NCI-H2107 (cell line): ENCODE measurements around the gene PHF21A.
"Not testable (repeated sequence)": the region's sequence is repeated elsewhere in the genome, so short reads cannot be mapped to it uniquely, and the experiment has no call there.

Experiments
- DNase-seq: peaks from one replicate; lab custom pipeline; 2025; lab: John Stamatoyannopoulos, UW

The PHF21A gene

DNA sequence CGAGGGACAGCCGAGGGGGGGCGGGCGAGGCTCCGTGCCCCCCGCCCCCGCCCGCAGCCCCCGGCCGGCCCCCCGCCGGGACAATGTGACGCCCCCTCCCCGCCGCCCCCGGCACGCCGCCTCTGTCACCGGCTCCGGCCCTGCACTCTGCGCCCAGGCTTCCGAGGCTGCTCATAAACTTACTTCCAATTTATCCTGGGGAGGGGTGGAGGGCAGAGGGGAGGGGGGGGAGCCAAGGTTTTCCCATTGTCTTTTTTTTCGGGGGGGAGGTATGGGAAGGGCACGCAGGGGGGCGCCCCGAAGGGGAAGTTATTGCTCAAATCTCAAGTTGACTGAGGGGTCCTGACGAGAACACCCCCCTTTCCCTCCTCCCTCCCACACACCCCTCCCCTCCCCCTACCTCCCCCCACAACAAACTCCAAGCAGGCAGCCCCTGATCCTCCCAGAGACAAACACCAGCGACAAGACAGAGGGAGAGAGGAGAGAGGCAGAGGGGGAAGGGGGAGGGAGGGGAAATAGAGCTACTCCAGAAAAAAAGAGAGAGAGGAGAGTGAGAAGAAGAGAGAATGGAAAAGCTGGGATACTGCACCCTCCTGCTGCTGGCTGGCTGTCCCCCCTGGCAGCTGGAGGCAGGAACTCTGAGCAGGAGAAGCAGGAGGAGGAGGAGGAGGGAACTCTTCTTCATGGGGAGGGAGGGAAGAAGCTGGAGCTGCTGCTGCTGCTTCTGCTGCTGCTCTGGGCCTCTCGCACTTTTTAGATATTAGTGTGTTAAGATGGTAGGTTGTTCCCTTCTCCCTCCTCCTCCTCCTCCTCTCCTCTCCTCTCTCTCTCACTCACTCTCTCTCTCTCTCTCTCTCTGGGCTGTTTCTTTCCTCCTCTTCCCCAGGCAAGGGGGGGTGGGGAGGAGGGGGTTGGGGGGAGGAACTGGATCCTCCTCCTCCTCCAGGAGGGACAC lies 631 bp downstream of the PHF21A start:
- peak; percentile 40 for DNase-seq

DNA sequence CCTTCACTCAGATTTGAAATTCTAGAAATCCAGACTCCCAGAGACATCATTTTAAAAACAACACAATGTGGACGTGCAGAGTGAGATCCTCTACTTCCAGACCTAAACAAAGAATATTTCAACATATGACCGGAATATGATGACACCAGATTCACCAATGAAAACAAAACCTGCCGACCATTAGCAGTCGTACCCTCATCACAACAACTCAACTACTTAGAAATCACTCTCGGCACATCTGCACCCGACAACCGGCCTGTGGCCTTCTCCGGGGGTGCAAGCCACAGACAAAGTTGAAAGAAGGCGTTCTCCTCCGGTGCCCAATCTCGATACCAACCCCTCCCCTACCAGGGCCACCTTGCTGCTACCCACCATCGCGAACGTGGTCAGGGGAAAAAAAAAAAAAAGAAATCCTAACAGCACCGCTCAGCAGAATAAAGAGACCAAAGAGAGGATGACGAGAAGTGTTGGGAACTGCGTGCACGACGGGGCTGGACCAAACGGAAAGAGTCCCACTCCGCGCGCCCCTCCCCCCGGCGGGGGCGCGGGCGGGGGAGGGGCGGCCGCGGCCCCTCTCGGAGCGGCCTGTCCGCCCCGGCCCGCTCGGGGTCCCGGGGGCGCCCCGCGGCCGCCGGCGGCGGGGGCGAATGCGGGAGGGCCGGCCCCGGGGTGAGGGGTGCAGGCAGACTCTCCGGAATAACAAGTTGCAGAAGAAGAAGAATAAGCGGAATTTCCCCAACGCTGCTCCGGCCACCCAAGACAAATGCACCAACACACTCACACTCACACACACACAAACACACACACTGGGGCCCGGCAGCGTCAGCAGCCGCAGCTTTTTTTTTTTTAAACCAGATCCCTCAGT lies 1.7 kb downstream of the PHF21A start:
- no peak for DNase-seq

DNA sequence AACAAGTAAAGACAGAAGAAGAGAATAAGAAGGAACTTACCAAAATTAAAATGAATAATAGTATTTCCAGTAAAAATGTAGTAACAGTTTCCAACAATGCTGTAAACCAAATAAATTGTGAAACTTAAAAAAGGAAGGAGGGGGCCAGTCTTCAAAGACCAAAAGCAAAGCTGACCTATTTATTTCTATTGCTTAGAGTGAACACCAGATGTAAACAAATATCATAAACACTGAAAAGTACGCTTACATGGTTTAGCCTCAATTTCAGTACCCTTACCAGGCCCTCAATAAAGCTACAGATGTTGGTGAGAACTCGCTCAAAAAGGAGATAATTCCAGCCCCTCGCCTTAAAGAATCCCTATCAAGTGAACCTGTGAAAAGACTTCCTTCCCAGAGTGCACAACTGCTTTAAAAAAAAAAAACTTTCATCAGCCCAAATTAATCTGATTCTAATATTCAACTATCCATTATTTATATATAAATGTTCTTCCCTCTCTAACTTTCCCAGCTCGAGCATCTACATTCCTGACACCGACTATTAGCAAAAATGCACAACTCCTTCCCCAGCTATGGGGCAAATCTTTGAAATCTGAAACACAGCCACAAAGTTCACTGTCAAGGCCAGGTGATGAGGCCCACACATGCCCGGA lies 2.4 kb downstream of the PHF21A start:
- DNase-seq = no peak

DNA sequence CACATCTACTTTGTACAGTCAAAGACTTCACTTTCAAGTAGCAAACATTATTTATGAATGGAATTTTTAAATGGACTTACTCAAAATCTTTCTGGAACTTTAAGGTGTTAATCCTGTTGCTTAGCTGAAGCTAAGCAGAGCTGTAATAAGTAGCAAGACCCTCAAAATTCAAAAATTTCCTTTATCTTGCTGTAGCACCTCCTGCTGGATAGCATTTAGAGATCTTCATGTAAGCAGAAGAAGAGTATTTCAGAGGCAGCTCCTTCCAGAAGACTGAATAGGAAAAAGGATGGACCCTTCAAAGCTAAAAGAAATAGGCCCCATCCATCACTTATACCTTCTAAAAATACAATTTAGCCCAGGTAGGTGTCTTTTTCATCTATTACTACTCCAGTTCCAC lies 3.4 kb downstream of the PHF21A start:
- DNase-seq = no peak

DNA sequence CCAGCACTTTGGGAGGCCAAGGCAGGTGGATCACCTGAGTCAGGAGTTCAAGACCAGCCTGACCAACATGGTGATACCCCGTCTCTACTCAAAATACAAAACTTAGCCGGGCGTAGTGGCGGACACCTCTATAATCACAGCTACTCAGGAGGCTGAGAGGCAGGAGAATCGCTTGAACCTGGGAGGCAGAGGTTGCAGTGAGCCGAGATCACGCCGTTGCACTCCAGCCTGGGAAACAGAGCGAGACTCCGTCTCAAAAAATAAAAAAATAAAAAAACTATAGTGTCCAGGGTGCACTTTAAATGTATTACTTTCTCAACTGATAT lies 4.6 kb downstream of the PHF21A start:
- not testable (repeated sequence) for DNase-seq

DNA sequence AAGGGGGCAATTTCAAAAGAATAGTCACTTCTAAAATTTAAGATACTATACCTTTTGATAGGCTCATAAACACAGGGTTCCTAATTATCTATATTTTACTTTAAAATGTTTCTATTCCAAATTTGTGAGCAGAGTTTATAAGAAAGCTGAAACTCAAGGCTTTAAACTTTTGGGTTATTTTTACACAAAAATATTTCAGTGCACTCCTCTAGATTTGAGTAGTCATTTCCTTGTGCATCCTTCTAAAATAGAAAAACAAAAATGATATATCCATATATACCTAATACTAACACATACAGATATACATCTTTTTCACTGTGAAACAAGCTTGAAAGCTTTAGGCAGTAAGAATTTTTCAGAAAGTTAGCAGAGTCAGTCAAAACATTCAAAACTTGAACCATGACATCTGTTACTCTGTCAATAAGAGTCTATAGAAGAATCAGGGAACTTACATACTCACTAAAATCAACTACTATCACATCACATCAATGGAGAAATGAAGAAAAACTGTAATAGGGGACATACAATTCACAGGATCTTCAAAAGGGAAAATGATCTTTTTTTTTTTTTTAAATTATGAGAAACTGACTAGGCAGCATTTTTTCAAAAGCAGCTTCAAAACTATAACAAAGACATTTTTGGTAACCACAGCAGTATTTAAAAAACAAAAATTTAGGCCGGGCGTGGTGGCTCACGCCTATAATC lies 5.1 kb downstream of the PHF21A start:
- no peak for DNase-seq

DNA sequence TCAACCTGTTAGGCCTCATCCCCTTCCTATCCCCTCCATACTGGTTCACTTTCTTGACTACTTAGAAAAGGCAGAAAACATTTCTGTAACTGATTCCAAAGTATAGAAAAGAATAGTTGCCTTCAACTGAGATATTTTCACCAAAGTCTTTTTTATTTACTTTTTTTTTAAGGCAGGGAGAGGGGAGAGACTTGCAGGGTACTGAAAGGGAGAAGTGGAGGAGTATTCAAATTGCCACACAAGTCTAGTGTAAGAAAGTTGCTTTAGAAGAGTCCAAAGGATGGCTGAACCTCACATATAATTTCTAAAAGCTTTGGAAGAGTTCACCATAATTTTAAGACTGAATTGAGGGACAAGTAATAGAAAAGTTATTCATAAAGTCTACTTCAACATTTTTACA lies 6.3 kb downstream of the PHF21A start:
- DNase-seq = no peak

DNA sequence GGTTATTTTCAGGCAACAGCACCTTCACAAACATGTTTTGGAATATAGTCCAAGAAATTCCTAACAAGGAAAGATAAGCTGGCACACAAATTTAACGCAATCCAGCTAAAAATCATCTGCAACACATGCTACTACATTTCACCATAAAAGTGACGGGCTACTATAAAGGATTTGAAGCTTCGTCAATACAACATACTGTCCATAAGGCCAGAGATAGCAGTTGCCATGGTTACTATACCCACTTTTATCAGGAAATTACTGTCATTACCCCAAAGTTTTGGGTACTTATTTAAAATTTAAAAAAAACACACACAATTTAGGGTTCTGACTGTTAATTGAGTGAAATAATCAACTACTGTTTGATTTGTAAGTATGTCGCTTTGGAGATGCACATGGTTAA lies 6.9 kb downstream of the PHF21A start:
- DNase-seq = no peak

DNA sequence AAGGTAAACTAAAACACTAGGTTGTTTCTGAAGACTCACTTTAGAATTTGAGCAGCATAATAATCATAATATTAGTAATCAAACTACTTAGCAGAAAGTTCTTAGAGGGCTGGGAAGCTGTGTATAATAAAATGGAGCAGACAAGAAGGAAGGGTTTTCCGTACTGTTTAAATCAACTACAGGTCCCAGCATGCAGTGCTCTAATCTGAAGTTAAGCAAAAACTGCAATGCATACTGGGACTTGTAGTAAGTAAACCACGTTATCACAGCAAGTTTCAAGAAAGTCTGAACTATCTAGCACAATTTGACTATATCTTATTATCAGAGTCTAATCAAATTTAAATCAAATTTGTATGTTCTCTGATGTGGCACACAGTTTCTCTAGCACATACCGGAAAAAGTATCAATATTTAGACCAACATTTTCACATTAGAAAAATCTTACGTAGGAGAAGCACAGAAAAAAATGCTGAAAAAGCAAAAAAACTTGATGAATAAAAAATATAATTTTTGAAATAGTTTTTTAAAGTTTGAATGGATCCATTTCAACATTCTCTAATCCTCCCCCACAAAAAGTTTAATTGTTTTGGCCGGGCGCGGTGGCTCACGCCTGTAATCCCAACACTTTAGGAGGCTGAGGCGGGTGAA lies 8.2 kb downstream of the PHF21A start:
- DNase-seq = no peak

DNA sequence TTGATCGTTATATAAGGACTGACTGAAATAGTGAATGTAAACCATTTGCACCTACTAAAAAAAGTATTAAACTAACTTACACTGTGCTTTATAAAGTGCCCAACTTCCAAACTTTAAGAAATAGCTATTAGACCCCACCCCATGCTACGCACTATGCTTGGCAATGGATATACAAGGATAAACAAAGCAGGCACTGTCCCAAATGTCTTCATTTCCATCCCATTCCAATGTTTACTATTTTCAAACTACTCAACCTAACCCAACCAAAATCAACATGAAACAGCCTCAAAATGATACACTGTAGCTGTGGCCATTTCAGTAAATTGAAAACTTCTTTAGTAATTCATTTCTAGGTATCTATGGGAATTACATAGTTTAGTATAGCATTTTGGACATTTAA lies 12.5 kb downstream of the PHF21A start:
- DNase-seq = no peak

DNA sequence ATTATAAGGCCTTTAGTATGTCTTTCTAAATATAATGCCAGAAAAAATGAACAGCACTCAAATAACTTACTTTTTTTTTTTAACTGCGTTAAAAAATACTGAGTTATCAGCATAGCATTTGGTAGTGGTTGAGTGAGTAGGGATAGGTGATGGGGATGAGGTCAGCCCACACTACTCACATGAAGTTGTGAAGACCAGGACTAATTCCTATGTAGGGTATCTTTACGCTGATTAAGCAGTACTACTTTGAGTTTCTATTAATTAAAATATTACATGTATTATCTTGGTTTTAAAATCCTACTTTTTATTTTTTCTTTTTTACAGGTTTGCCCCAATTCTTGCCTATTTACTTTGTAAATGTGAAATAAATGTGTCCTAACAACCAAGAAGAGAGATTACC lies 13.5 kb downstream of the PHF21A start:
- DNase-seq = no peak

DNA sequence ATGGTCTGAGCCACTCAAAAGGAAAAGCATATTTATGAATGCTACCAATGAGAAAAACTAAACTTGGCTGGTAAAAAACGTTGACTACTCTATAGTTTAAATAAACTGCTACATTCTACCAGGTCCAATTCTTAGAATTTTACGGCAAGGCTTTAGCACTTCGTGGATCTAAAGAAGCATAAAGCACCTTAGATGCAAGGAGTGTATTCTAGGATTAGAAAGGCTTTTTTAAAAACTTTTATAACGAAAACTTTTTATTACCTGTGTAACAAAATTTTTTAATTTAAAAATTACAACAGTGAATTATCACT lies 13.9 kb downstream of the PHF21A start:
- DNase-seq = no peak

DNA sequence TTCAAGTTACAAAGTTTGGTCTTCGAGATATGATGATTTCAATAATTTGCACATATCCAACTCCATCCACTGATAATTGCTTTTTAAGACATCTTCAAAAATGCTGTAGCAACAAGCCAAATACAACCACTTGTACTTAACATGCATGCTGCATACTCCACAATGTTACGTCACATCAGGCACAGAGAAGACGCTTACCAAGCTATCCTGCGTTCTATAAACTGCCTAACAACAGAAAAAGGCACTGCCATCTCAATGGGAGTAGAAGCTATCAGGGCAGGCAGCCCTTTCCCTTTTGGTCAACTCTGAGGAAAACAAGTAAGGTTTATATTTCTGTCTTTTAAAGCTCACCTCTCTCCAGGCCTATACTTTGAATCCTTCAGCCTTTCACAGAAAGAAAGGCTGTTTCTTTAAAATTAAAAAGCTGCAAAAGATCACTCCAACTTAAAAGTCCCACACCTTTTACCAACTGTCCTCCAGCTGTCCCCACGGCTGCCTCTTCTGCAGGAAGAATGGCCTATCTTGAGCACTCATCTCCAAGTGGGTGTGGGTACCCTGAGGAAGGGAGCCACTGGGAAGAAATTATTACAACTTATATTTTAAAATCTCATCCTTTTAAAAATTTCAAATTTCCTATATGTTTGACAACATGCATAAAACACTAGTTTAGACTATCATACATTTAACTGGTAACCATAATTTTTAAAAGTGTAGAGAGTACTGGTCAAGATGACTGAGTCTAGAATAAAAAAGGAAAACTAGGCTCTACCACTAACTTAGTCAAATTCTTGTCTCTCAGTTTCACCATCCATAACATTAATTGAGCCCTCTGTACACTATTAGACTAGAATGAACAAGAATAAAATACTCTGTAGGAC lies 14.5 kb downstream of the PHF21A start:
- DNase-seq = no peak

DNA sequence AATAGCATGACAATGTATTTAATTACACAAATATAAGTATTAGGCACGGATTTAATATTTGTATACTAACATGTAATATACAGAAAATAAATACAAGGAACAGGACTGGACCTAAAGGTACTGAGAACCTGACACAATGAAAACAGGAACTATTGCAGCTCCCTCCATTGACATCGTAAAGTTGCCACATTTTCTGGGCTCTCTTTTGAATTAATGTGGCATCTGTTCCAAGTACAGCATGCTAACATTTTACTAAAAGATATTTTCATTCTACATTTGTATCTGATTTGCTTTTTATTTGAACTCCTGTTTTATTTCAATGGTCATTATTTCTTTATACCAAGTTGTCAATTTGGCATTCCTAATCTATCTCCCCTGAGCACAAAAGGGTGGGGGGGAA lies 15.3 kb downstream of the PHF21A start:
- no peak for DNase-seq

DNA sequence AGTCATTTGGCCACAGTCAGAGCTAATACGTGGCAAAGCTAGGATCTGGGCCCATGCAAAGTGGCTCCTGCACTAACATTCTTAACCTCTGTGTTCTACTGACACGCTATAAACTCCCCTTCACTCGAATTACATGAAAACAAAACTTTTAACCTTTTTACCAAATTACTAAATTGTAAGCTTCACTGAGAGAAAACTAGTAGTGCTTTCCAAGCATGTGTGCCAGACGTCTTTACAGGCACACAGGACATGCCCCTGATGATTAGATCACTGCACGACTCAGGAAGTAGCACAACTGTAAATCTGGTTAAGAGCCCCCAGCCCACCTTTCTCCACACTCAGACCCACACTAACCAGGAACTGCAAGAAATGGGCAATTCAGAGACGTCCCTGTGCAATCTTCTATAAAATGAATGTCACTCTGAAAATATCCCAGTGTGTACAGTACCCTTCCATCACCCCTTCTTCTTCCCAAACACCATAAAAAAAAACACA lies 16.1 kb downstream of the PHF21A start:
- no peak for DNase-seq

DNA sequence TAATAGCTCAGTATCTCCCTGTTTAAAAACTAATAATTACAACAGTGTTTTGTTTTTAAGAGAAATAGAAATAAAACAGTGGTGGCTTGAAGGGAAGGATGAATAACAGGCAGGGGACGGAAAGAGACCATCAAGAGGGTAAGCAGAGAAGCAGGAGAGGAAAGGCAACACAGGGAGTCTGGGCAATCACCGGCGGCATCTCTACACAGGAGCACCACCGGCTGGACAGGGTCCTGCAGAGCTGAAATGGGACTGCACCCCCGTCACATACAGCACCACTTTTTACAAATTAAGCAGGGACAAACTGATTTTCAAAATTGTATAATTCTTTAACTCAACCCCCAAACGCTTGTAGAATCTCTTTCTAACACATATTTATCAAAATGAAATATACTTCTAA lies 18.4 kb downstream of the PHF21A start:
- no peak for DNase-seq

DNA sequence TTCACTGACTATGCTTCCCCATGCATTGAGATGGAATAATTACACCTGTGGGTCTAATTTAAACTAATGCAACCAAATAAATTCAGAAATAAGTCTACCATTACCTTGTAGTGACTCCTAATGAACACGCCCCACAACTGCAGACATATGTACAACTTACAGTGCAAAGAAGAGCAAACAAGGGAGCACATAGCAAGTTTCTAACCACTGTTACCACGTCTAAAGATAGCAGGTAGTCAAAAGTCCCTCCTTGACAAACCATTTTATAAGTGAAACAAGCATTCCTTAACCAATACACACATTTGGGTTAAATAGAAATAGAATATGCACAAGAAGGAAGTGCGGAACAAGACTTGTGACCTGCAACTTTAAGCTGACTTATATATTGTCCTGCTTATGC lies 20.6 kb downstream of the PHF21A start:
- DNase-seq = no peak

DNA sequence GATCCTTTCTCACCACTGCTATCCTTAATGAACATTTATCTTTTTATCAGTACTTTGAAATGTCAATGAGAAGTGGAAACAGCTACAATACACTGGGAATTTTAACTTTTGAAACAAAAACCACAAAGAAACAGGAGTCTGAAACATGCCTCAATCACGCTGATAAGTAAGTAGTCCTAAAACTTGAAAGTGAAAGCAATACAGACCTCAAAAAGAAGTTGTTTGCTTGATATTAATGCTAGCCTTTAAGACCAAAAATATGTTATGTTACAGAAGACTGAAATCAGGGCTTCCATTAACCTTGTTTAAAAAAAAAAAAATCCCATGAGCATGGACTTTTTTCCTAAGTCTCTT lies 21.3 kb downstream of the PHF21A start:
- no peak for DNase-seq

DNA sequence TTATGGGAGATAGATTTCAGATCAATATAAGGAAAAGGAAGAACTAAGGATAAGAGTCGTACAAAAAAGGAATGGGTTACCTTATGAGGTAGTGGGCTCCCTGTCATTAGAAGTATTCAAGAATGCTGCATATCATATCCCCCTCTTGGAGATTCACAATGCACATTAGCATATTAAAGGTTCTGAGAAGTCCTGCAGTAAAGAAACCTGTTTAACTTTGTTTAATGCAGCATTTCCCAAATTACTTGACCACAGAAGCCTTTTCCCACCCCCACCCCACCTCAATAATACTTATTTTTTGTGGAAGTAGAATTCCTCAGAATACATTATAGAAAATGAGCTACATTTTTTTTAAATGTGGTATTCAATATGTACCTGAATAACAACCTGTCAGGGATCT lies 30.9 kb downstream of the PHF21A start:
- no peak for DNase-seq

DNA sequence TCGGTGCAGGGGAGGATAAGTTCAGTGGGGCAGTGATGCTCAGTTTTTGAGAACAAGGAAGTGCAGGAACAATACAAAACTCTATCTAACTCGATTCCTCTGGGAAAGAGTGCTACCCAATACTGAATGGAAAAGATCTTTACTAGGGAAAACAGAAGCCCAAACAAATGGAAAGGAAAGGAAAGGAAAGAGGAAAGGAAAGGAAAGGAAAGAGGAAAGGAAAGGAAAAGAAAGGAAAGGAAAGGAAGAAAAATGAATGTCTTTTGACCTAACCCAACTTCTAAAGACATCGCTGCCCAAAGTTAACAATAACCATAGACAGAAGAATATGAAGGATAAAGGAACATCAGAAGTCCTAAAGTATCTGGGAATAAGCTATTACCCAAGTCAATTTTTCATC lies 41.6 kb downstream of the PHF21A start:
- no peak for DNase-seq

DNA sequence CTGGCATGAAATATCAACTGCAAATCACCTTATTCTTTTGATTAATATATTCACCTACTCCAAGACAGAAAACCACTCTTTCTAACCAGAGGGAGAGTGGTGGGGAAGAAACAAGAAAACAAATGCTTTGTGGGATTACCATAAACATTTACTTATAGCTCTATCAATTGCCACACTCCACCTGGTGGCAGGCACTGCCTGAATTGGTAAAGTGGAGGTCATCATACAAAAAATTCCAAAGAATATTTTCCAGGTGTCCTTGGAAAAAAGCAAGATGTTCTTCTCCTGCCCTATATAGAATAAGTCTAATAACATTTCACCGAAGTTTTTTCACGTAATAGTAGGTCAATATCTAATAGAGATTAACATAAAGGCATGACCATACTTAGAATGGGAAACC lies 45.3 kb downstream of the PHF21A start:
- DNase-seq = no peak
